Astrocyte of the spinal cord (primary cell): ENCODE results near the gene PLCL1.

ENCODE experiments used
- DNase-seq: peaks from one replicate; pipeline ENCODE4 v3.0.0; 2011; ENCODE audit warnings: low read depth, low spot score
- H3K4me3 ChIP-seq: 2 replicates; pipeline ENCODE4 v1.5.1; 2011; ENCODE audit warnings: low read depth, mild to moderate bottlenecking, low read length, moderate library complexity
- CTCF ChIP-seq: IDR thresholded peaks from 2 replicates; pipeline ENCODE4 v1.5.1; 2012; ENCODE audit warnings: low read depth, mild to moderate bottlenecking, low read length, inconsistent platforms
- in situ Hi-C: cut with HindIII; loops from 2 replicates; pipeline ENCODE4 v1.10.0; 2017; ENCODE audit warnings: low sequenced_read_pairs

Gene PLCL1

GRCh38 chr2:197913084-197913483, 108.7 kb downstream of the PLCL1 start:
- no peak for DNase-seq
- no peak overlapping the region for H3K4me3 ChIP-seq
- in situ Hi-C loops, result no loop called here
- TF ChIP-seq CTCF, result no peak

GRCh38 chr2:197914778-197915177, 110.4 kb downstream of the PLCL1 start:
- no peak for TF ChIP-seq CTCF
- no peak overlapping the region for H3K4me3 ChIP-seq
- in situ Hi-C loops, result no loop called here
- DNase-seq, result no peak

- TF ChIP-seq CTCF, result no peak
- no peak overlapping the region for H3K4me3 ChIP-seq
- in situ Hi-C loops, result no loop called here
- DNase-seq, result peak; percentile 52
These were observed 111.3 kb downstream of the PLCL1 start for GRCh38 chr2:197915548-197916265.

- DNase-seq, result no peak
- in situ Hi-C loops, result no loop called here
- TF ChIP-seq CTCF, result no peak
These were observed 115.1 kb downstream of the PLCL1 start for GRCh38 chr2:197919487-197919886.

GRCh38 chr2:197920088-197920487, 115.7 kb downstream of the PLCL1 start:
- TF ChIP-seq CTCF, result no peak
- no peak for DNase-seq
- in situ Hi-C loops, result no loop called here
- H3K4me3 ChIP-seq, result no peak overlapping the region

More at GRCh38 chr2:197919487-197919886, 115.1 kb downstream of the PLCL1 start:
- no peak overlapping the region for H3K4me3 ChIP-seq

- in situ Hi-C loops, result no loop called here
- TF ChIP-seq CTCF, result no peak
- DNase-seq, result no peak
- no peak overlapping the region for H3K4me3 ChIP-seq
These were observed 116.3 kb downstream of the PLCL1 start for GRCh38 chr2:197920592-197921201.
